Activated CD4-positive, alpha-beta T cell treated with anti-CD3 and anti-CD28 coated beads, Interleukin-2, Interleukin-6, amounts not matched to agents 100 ng/mL and 50 ng/mL, durations not matched to agents 16 hours and 8 hours (primary cell): Measurements from ENCODE around the gene MTMR12.
"Not testable (repeated sequence)": the region's sequence is repeated elsewhere in the genome, so short reads cannot be mapped to it uniquely, and the experiment has no call there.

Experiments
- DNase-seq: peaks from one replicate; pipeline ENCODE4 v3.0.0-alpha.2; 2020

MTMR12 gene

DNA sequence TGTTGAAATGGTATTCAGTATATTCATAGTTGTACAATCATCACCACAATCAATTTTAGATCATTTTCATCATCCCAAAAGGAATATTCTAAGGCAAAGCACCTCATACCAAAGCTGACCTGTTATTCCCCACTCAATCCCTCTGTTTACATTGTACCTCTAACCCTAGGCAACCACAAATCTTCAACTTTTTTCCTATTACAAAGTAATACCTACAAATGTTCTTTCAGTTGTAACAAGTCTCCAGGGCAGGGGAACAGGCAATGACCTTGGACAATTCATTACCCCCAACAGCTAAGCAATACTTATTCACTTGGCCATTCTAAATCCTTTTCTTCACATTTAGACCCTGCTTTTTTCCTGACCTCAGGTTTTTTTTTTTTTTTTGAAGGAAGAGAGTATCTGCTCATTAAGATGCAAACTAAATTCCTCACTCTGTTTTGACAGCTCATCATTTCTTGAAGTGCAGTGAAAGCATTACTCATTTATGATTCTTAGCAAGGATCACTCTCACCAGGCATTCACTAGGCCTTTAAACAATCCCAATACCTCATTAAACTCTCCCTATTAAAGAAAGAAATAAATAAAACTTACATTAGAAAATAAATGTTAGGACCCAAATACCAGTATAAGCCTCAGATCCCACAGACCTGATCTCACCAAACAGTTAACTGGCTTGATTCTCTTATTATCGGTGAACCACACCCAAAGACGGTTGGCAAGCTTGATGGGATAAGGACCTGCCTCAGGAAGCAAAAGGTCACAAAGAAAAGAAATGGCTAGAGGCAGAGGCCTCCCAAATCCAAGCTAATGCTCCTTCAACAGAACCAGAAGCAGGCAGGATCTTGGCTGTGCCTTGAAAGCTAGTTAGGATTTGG lies 15.3 kb downstream of the MTMR12 start:
- DNase-seq = peak; percentile 29

DNA sequence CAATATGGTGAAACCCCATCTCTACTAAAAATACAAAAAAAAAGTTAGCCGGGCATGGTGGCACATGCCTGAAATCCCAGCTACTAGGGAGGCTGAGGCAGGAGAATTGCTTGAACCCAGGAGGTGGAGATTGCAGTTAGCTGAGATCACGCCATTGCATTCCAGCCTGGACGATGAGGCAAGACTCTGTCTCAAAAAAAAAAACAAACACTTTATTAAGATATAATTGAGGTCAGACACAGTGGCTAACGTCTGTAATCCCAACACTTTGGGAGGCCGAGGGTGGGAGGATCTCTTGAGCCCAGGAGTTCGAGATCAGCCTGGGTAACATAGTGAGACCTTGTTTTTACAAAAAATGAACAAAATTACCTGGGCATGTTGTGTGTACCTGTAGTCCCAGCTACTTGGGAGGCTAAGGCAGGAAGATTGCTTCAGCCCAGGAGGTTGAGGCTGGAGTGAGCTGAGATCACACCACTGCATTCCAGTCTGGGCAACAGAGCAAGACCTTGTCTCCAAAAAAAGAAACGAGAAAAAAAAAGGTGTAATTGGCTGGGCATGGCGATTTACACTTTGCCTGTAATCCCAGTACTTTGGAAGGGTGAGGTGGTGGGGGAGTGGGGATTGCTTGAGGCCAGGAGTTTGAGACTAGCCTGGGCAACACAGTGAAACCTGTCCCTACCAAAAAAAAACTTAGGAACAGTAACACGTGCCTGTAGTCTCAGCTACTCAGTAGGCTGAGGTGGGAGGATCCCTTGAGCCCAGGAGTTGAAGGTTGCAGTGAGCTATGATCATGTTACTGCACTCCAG lies 16.6 kb downstream of the MTMR12 start:
- not testable (repeated sequence) for DNase-seq

DNA sequence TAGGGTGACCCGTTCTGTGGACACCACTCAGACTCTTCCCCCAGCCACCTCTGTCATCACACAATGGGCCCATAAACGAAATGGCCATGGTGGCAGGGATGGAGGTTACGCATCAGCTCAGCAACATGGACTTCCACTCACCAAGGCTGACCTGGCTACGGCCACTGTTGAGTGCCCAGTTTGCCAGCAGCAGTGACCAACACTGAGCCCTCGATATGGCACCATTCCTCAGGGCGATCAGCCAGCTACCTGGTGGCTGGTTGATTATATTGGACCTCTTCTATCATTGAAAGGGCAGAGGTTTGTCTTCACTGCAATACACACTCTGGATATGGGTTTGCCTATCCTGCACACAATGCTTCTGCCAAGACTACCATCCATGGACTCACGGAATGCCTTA lies 21.1 kb downstream of the MTMR12 start:
- no peak for DNase-seq

DNA sequence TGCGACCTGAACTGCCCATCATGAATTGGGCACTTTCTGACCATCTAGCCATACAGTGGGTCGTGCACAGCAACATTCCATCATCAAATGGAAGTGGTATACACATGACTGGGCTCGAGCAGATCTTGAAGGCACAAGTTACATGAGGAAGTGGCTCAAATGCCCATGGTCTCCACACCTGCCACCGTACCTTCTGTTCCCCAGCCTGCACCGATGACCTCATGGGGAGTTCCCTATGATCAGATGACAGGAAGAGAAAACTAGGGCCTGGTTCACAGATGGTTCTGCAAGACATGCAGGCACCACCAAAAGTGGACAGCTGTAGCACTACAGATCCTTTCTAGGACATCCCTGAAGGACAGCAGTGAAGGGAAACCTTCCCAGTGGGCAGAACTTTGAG lies 21.8 kb downstream of the MTMR12 start:
- DNase-seq = no peak

DNA sequence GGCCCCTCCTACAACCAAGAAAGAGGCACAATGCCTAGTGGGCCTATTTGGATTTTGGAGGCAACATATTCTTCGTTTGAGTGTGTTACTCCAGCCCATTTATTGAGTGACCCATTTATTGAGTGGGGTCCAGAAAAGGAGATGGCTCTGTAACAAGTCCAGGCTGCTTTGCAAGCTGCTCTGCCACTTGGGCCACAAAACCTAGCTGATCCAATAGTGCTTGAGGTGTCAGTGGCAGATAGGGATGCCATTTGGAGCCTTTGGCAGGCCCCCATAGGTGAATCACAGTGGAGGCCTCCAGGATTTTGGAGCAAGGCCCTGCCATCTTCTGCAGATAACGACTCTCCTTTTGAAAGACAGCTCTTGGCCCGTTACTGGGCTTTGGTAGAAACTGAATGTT lies 22.2 kb downstream of the MTMR12 start:
- not testable (repeated sequence) for DNase-seq

DNA sequence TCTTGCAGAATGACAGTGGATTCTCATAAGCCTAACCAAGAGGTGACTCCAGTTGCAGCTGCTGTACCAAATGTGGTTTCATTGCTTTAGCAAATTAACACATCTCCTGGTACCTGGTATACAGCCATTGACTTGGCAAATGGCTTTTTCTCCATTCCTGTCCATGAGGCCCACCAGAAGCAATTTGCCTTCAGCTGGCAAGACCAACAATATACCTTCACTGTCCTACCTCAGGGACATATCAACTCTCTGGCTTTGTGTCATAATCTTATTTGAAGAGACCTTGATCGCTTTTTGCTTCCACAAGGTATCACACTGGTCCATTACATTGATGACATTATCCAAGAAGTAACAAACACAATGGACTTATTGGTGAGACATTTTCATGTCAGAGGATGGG lies 22.8 kb downstream of the MTMR12 start:
- not testable (repeated sequence) for DNase-seq

DNA sequence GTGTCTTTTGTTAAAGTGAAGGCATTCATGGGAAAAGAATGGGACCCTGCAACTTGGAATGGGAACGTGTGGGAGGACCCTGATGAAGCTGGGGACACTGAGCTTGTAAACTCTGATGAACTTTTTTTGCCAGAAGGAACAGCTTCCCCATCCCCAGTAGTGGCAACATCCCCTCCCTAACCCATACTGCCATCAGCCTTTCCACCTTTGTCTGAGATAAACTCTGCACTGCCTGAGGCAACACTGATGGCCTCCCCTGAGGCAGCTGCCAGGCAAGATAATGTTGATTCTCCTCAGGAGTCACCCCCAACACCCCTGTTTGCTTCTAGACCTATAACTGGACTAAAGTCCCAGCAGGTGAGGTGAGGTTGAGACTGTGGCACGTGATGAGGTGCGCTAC lies 24.6 kb downstream of the MTMR12 start:
- DNase-seq = not testable (repeated sequence)

DNA sequence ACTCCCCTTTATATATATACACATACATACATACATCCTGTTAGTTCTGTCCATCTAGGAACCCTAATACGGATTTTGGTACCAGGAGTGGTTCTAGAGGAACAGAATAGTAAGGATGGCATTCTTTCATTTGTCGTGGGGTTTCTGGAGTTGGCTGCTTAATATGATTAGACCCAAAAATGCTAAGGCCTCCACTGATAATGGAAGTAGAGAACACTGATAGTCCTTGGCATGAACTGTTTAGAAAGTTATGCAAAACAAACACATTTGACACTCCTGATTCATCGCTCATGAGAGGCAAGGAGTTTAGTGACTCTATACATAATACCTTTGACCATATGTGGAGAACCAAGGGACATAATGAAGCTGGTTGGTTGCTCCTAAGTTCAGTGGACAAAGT lies 25.2 kb downstream of the MTMR12 start:
- not testable (repeated sequence) for DNase-seq

DNA sequence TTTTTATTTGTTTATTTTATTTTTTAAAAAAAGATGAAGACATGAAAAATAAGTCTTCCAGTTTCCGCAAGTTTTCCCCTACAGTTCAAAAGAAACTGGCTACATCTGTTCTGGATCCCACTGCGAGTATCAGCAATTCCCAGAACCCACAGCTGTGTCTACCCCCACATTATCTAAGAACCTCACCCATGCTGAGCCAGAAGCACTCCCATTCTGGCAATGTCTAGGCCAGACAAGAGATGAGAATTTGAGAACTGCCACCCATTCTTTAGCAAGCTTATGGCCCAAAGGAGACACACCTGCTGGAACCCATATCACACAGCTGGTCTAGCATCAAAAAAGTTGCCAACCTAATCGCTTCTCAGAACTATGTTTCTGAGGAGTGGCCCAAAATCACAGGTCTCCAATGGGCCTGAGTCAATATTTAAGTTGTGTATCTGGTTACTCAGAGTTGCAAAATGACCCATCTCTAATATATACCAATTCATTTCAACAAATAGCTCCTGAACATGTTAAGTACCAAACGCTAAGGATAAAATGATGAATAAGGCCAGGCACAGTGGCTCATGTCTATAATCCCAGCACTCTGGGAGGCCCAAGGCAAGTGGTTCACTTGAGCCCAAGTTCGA lies 27.1 kb downstream of the MTMR12 start:
- DNase-seq = no peak

DNA sequence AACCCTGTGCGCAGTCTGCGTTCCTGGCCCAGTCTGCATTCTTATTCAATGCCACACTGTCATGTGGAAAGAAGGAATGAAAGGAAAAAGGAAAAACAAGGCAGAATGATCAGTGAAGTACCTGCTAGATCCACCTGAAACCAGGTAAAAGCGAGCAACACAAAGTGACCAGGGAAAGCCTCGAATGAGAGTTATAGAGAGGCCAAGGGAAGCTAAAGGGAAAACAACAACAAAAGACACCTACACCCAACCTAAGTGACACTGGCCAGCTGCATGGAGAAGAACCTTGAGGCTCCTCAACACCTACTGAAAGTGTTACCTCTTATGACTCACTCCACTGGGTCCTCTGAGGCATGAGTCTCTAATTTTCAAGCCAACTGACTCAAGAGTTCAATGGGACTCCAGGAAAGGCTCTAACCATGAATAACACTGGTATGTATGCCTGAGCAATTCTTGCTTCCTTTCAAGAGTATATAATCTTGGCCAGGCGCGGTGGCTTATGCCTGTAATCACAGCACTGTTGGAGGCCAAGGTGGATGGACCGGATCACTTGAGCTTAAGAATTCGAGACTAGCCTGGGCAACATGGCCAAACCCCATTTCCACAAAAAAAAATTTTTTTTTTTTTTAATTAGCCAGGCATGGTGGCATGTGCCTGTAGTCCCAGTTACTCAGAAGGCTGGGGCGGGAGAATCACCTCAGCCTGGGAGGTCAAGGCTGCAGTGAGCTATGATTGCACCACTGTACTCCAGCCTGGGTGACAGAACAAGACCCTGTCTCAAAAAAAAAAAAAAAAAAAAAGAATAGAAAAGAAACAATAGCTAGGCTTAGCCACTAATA lies 29.0 kb downstream of the MTMR12 start:
- DNase-seq = peak; percentile 73

DNA sequence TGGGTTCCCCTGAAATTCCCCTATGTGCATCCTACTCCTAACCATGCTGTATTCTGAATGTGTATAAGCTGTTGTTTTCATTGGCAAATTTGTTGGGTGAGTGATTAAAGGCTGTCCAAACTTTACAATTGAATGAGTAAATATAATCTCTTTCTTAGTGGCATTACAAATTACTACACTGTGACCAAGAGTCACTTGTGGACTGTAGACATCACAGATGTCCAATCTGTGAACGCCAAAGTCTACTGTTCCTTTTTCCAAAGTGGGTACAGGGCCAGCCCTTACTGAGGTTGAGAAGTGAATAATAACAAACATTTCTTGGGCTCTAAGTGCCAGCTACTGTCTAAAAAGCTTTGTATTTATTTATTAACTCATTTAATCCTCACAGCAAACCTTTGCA lies 29.7 kb downstream of the MTMR12 start:
- DNase-seq = no peak

DNA sequence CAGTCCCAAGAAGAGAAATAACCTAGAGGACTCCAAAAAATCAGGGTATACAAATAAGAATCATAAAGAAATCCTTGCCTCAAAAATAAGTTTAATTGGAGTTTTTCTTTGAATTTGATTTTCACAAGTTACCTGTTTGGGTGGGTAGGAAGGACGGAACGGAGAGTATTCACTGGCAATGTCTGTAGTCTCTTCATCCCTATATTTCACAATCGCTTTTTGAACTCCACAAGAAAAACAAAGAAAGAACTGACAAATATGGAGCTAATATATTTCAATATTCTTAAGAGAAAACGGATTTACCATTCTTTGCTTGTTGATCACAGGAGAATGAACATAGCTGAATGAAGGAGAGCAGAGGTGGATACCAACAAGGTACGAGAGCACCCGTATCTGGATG lies 30.1 kb downstream of the MTMR12 start:
- DNase-seq = no peak

DNA sequence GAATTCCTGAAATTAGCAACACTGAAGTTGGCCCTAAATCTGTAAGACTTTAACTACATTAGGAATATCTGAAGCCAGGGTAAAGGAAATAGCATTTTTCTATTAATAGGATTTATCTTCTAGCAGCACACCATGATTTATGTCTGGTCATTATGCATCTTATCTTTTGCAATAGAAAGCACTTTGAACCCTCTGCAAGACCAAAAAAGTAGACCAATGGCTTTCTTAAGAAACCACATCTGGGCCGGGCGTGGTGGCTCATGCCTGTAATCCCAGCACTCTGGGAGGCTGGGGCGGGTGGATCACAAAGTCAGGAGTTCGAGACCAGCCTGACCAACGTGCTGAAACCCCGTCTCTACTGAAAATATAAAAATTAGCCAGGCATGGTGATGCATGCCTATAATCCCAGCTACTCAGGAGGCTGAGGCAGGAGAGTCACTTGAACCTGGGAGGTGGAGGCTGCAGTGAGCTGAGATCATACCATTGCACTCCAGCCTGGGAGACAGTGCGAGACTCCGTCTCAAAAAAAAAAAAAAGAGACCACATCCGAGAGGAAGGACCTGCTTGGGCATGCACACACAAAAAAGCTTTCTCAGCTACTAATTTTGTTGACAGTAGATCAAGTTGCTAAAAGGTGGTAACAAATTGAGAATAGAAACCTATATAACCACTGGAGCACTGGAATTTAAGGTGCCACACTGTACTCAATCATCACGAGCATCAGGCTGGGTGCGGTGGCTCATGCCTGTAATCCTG lies 31.2 kb downstream of the MTMR12 start:
- not testable (repeated sequence) for DNase-seq

DNA sequence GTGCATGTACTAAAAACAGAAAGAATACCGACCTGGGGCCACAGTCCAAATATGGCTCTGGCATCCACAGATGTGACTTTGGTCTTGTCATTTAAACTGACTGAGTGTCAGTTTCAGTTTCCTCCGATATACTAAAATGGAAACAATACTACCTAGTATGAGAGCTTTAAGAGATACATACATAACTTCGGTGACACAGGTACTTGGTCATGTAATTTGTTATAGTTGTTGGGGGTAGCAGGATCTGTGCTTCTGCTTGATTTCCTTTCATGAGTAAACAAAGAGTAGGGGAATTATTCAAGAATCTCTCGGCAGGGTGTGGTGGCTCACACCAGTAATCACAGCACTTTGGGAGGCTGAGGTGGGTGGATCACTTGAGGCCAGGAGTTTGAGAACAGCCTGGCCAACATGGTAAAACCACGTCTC lies 32.1 kb downstream of the MTMR12 start:
- DNase-seq = peak; percentile 79

DNA sequence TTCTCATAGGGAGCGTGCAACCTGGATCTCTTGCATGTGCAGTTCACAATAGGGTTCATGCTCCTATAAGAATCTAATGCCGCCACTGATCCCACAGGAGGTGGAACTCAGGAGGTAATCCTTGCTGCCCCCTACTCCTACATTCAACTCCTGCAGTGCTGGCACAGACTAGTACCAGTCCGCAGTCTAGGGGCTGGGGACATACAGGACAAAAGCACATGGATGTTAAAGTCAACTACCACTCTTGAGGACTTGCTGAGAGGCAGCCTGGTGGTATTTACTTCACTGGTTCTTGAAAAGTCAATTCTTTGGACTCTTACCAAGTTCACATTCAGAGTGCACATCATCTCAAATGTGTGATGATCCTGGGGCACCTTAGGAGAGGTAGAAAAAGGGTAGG lies 33.0 kb downstream of the MTMR12 start:
- DNase-seq = no peak

DNA sequence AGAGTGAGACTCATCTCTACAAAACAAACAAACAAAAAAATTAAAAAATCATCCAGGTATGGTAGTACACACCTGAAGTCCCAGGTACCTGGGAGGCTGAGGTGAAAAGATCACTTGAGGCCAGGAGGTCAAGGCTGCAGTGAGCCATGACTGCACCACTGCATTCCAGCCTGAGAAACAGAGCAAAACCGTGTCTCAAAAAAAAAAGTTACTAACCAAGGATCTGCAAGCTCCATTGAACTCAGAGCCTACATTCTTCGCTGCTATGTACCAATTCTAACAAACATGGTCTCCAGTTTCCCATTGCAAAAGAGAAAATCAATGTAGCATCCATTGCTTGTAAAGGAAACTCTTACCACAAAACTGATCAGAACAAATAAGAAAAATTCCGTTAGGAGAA lies 33.5 kb downstream of the MTMR12 start:
- DNase-seq = no peak

DNA sequence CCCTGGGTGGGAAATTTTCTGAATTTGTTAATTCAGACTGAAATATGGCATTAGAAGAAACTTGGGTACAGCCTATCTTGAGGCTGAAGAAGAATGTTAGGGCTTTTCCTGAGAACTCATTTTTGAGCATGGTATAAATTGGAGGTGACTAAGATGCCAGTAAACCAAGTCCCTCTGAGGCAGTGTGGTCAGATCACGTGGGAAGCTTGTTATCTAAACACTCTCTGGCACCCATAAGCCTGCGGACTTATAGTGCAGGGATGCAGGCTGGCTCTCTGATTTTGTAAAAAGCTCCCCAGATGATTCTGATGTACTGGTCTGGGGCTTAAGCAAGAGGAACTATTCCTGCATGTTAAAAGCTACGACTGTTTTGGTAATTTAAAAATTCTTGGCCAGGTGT lies 34.3 kb downstream of the MTMR12 start:
- peak; percentile 61 for DNase-seq

DNA sequence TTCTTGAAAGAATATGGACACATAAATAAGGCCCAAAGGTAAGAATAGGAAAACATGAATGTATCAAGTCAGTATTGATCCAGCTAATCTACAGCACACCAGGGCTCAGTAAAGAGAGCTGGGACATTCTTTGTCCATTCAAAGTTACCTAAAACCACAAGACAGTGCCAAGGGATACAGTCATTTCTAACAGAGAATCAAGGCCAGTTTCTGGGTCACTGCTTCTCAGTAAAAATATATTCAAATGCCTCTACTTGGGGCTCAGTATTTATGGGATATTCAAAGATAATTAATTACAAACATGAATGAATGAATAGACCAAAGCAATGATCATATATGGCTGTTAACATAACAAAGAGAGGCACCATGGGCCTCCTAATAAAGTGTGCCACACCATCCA lies 34.9 kb downstream of the MTMR12 start:
- DNase-seq = no peak

DNA sequence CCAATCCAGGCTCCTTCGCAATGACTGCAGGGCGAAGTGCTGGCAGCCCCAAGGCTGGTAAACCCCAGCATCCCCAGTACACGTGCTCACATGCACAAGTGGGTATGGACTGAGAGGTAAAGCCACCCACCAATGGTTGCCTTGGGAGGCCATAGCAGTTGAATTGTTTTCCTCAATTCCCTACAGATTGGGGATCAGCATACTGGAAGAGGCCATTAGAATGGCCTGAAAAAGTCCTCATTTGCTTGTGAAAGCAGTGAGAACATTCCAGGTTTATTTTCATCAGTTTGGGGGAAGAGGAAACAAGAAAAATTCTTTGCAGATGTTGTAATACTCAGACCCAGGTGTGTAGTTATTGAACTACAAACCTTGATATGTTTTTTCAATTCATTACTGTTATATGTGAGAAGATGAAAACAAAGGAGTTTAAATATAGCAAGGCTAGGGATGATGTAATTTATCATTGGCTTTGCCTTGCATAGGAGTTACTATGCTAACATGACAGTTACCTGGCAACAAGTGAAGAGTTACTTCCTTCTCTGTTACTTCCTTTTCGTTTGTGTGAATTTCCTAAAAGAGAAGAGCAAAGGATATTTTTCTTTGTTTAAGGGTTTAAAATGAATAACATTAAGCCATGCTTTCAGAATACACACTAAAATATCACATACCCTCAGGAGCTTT lies 36.4 kb downstream of the MTMR12 start:
- peak; percentile 20 for DNase-seq

DNA sequence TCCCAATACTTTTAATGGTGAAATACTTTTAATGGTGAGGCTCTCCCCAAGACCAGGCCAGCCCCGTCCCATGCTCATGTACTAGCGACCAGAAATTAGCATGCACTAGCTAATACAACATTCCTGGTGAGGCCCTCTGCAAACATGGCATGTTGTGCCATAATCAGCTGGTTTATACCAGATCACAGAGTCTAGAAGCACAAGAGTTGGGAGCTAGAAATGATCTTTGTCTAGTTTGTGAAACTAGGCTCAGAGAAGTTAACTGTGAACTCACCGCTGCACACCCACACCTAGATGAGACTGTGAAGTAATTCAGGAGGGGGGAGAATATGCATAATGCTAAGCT lies 37.4 kb downstream of the MTMR12 start:
- DNase-seq = no peak
